HS-5 (cell line): ENCODE data around the gene MARCHF5.

Source experiments
- DNase-seq: peaks from one replicate; pipeline ENCODE4 v3.0.0-alpha.2; 2012; ENCODE audit warnings: low read depth

The MARCHF5 gene, protein sequence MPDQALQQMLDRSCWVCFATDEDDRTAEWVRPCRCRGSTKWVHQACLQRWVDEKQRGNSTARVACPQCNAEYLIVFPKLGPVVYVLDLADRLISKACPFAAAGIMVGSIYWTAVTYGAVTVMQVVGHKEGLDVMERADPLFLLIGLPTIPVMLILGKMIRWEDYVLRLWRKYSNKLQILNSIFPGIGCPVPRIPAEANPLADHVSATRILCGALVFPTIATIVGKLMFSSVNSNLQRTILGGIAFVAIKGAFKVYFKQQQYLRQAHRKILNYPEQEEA

DNA sequence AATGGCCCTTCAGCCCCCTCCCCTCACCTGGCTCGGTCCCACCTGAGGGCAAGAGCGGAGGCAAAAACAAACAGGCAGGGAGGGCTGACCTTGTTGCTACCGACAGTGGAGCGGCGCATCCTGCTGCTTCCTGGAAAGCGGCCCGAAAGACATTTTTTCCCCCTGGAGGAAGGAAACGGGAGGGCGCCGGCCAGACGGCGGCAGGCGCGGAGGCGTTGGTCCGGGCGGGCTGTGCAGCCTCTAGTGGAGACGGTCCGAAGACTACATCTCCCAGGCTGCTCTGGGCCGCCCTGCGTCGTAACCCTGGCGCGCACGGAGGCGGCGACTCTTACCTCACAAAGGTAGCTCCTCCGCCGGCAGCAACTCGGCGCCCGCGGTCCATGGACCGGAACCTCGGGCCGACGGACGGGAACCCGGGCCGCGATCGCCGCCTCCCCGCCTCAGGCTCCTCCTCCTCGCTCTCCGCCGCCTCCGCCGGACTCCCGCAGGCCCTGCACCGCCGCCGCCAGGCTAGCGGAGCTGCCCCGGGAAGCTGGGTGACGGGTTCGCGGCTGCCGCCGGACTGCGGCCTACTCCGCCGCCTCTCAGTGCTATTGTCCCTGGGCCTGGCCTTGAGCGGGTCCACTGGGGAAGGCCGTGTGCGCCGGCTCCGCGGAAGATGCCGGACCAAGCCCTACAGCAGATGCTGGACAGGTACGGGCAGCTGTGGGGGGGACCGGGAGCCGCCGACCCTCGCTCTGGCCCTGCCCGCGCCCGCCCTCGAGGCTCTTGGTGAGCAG, at the start of gene MARCHF5, which contains the start of gene CPEB3:
Gene MARCHF5 (plus strand): TSS at position 331 of the 779 bp plus-strand sequence. CDS start 328 bp downstream, at position 659.
Gene CPEB3 (minus strand): TSS at position 242 of the 779 bp plus-strand sequence. CDS start 50,728 bp downstream, outside the sequence.
- DNase-seq: peak; percentile 81

GRCh38 chr10:92241501-92241900, 49.5 kb upstream of the MARCHF5 start:
- DNase-seq: no peak

- no peak for DNase-seq
Observed at GRCh38 chr10:92242380-92242779, 48.6 kb upstream of the MARCHF5 start.

DNA sequence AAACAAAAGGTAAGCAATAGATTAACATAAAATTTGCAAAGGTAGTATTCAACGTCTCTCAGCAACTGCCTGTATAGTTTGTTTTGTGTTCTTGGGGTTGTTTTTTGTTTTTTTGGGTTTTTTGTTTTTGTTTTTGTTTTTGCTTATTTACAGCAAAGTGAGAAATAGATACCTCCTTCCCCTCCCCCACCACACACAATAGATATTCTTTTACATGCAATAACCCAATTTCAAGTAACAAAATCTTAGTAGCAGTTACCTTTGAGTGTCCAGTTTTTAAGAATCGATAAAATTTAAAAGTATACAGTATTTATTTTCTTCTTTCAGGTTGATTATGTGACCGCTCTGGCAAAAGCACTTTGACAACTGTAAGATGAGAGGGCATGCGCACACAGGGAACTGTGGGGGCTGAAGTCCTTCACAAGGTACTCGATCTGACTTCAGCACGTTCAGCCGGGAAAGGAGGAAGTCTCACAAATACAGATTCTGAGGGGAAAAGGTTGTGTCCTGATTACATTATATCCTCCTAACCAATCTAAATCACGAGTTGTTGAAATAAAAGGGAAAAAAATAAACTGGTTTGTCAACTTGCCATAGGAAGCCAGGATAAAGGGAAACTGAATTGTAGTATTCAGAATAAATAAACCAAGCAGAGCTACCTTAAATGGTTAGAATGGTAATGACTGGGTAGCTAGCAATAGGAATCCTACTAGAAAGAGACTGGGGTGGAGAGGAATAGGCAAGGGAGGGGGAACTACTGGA, 47.9 kb upstream of the MARCHF5 start:
- no peak for DNase-seq

GRCh38 chr10:92244796-92245195, 46.2 kb upstream of the MARCHF5 start:
- no peak for DNase-seq

- DNase-seq: no peak
Observed at GRCh38 chr10:92248566-92248965, 42.4 kb upstream of the MARCHF5 start.

DNA sequence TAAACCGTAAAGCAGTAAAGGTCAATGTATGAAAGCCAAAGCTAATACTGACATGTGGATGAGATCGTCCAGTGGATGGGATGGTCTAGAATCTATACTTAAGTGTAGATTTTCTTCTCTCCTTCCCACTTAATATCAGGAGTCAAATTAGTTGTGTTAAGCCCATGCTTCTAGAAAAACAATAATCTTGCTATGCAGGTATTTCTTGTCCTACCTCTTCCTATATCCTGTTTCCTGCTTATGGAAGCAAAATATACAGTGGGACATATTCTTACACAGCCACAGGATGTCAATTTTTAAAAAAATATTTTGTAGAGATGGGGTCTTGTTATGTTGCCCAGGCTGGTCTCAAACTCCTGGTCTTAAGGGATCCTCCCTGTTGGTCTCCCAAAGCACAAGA, 27.6 kb upstream of the MARCHF5 start:
- no peak for DNase-seq

DNA sequence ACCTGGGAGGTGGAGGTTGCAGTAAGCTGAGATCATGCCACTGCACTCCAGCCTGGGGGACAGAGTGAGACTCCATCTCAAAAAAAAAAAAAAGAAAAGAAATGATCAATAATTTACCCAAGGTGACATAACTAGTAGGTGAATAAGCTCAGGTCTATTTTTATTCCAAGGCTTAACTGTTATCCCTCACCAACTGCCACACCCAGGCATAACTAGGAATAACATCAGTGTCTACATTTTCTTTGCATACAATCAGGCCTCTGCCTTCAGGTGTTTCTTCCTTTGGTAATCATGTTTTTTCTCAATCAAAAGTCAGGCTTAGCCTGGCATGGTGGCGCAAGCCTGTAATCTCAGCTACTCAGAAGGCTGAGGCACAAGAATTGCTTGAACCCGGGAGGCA, 26.7 kb upstream of the MARCHF5 start:
- DNase-seq: no peak

DNA sequence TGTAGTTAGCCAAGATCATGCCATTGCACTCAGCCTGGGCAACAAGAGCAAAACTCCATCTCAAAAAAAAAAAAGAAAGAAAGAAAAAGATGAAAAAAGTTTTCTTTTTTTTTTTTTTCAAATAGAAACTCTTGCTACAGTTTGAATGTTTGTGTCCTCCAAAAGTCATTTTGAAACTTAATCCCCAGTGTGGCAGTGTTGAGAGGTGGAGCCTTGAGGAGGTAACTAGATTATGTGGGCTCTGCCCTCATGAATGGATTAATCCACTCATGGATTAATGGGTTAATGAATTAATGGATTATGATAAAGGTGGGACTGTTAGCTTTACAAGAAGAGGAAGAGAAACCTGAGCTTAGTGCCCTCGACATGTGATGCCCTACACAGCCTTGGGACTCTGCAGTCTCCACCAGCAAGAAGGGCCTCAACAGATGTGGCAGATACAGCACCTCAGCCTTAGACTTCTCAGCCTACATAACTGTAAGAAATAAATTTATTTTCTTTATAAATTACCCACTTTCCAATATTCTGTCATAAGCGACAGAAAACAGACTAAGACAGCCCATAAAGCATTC, 25.2 kb upstream of the MARCHF5 start:
- no peak for DNase-seq

GRCh38 chr10:92267343-92267742, 23.6 kb upstream of the MARCHF5 start:
- DNase-seq: no peak

DNA sequence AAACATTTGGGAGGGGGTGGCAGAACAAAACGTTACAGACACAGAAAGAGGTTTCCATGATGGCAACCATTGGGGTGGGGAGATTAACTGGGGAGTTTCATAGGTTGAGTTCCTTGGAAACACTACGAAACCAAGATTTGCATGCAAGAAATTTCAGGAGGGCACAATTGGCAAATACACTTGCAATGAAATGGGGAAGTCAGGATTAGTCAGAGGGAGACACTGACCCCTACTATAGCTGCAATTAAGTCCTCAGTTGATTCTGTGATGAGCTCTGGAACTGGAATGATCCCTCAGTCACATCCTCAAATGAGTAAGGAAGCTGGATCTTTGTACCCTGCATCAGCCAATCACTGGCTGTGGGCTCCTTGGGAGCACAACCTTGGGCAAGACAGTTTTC, 22.2 kb upstream of the MARCHF5 start:
- DNase-seq: no peak

GRCh38 chr10:92274071-92274470, 16.9 kb upstream of the MARCHF5 start:
- DNase-seq: no peak

GRCh38 chr10:92278996-92279696, 11.8 kb upstream of the MARCHF5 start:
- no peak for DNase-seq

DNA sequence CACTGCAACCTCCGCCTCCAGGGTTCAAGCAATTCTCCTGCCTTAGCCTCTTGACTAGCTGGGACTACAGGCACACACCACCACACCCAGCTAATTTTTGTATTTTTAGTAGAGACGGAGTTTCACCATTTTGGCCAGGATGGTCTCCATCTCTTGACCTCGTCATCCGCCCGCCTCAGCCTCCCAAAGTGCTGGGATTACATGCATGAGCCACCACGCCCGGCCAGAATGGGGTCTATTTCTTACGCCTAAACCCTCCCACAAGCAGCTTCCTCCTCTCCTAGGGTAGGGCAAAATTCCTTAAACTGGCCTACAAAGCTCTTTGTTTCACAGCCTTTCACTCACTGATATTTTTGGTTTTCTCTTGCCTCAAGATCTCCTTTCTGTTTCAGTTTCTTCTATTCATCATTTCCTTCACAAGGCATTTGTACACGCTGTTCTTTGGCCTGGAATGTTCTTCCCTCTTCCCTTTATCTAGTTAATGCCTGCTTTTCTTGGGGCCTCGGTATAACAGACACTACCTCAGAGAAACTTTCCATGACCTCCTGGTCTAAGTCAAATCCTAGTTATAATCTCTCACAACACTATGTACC, 6.8 kb upstream of the MARCHF5 start:
- DNase-seq: no peak

GRCh38 chr10:92290076-92290836, 711 bp upstream of the MARCHF5 start:
- DNase-seq: peak; percentile 10

DNA sequence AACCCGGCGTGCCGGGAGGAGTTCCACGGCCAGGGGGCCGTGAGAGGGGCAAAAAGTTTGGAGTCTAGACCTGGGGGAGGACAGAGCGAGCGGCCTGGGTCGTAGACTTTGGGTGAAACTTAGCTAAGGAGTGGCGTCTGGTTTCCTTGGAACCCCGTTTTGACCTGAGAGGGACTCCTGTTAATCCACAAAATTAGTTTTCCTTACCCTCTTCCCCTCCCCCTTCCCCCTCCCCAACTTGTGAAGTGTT, 574 bp downstream of the MARCHF5 start:
- DNase-seq: peak; percentile 6

- DNase-seq: peak; percentile 34
Observed at GRCh38 chr10:92291921-92292845, 1.2 kb downstream of the MARCHF5 start.

- no peak for DNase-seq
Observed at GRCh38 chr10:92298487-92298886, 7.5 kb downstream of the MARCHF5 start.

- no peak for DNase-seq
Observed at GRCh38 chr10:92303096-92303495, 12.1 kb downstream of the MARCHF5 start.

GRCh38 chr10:92304061-92304460, 13.1 kb downstream of the MARCHF5 start:
- no peak for DNase-seq
